Measurements from ENCODE around the gene RGMB. TPM values are rescaled to one million over a fixed set of nuclear protein-coding genes. Genes with fewer than 3 reads are reported as not detected.
"Not testable (repeated sequence)": the region's sequence is repeated elsewhere in the genome, so short reads cannot be mapped to it uniquely, and the experiment has no call there.

The RGMB gene
- total RNA-seq, 1 experiment from 2014 or later, result 16.4 TPM

DNA sequence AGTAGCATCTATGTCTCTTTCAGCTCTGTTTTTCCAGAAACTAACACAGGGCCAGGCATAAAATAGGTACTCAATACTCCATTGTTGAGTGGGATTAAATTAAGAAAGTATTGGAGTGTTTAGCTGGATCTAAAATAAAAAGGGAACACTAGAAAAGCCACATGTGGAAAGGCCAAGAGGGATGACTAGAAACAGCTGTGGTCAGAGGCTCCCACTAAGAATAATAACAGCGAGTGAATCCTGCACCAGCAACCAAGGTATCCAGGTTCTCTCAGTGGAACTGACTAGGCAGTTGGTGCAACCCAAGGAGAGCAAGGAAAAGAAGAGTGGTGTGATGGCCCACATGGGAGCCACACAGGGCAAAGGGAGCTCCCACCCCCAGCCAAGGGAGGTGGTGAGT, 31.5 kb upstream of the RGMB start:
- Histone ChIP-seq H3K36me3 (ENCODE audit: insufficient read depth, low read length, poor library complexity, severe bottlenecking) (no peaks in the 10 kb centered on the region), H3K27me3 (replicated peaks; ENCODE audit: insufficient read depth, low read depth, low read length, poor library complexity) (peaks cover 40% of the 10 kb centered on the region), H3K27ac (ENCODE audit: low read depth, low read length, poor library complexity, severe bottlenecking) (no peak overlapping the region), H3K4me3 (ENCODE audit: low read depth, low read length, poor library complexity, severe bottlenecking) (no peak overlapping the region), H3K4me1 (ENCODE audit: insufficient read depth, low read length, poor library complexity, severe bottlenecking) (no peaks in the 10 kb centered on the region), H3K9me3 (ENCODE audit: low read depth, low read length, poor library complexity, severe bottlenecking) (no peaks in the 10 kb centered on the region)
- POLR2A ChIA-PET (ENCODE audit: low non-redundant PET), result no interaction called here
- intact Hi-C loops (cut with micrococcal nuclease; ENCODE audit: unreplicated experiment), result no loop called here
- DNase-seq (ENCODE audit: low spot score), result no peak
- BruUV-seq (replicated peaks), result no TSS peak
- TF ChIP-seq, protein P1, sequence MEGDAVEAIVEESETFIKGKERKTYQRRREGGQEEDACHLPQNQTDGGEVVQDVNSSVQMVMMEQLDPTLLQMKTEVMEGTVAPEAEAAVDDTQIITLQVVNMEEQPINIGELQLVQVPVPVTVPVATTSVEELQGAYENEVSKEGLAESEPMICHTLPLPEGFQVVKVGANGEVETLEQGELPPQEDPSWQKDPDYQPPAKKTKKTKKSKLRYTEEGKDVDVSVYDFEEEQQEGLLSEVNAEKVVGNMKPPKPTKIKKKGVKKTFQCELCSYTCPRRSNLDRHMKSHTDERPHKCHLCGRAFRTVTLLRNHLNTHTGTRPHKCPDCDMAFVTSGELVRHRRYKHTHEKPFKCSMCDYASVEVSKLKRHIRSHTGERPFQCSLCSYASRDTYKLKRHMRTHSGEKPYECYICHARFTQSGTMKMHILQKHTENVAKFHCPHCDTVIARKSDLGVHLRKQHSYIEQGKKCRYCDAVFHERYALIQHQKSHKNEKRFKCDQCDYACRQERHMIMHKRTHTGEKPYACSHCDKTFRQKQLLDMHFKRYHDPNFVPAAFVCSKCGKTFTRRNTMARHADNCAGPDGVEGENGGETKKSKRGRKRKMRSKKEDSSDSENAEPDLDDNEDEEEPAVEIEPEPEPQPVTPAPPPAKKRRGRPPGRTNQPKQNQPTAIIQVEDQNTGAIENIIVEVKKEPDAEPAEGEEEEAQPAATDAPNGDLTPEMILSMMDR (conservative IDR thresholded peaks at IDR 0.05; ENCODE audit: low read depth, low read length), result no peak
- TF ChIP-seq EZH2 (IDR thresholded peaks at IDR 0.05; ENCODE audit: borderline replicate concordance, low read depth, low read length, poor library complexity, severe bottlenecking), result no peak
- CTCF ChIA-PET, result no interaction called here

DNA sequence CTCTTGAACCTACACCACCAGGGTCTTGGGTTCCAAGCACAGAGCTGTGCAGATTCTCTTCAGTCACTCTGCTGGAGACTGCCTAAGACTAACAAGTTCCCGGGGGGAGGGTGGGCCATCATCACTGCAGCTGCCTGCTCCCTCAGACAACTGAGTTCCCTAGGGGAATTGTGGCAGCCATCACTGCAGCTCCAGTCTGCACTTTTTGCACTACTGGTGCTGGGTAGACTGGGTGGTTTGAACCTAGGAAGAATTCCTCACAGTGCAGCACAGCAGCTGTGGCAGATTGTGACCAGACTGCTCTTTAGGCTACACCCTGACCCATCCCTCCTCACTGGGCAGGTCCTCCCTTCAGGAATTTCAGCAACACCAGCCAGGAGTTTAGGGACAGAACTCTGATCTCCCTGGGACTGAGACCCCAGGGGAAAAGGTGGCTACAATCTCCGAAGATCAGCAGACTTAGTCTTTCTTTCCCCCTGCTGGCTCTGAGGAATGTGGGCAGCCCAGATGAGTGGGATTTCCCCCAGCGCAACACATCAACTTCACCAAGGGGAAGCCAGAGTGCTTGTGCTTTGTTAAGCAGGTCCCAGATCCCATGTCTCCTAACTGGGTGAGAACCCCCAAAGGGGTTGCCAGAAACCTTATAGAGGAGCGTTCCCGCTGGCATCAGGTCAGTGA, 30.9 kb upstream of the RGMB start:
- BruUV-seq (replicated peaks), result no TSS peak
- H3K9me3 ChIP-seq (ENCODE audit: low read depth, low read length, poor library complexity, severe bottlenecking), result no peaks in the 10 kb centered on the region
- no peak overlapping the region for H3K4me3 ChIP-seq (ENCODE audit: low read depth, low read length, poor library complexity, severe bottlenecking)
- H3K4me1 ChIP-seq (ENCODE audit: insufficient read depth, low read length, poor library complexity, severe bottlenecking), result no peaks in the 10 kb centered on the region
- POLR2A ChIA-PET (ENCODE audit: low non-redundant PET), result no interaction called here
- DNase-seq (ENCODE audit: low spot score), result peak; percentile 12
- CTCF ChIA-PET, result no interaction called here
- intact Hi-C loops (cut with micrococcal nuclease; ENCODE audit: unreplicated experiment), result no loop called here
- no peaks in the 10 kb centered on the region for H3K36me3 ChIP-seq (ENCODE audit: insufficient read depth, low read length, poor library complexity, severe bottlenecking)
- TF ChIP-seq, protein P1 (conservative IDR thresholded peaks at IDR 0.05; ENCODE audit: low read depth, low read length), result no peak
- no peak overlapping the region for H3K27ac ChIP-seq (ENCODE audit: low read depth, low read length, poor library complexity, severe bottlenecking)
- peaks cover 40% of the 10 kb centered on the region for H3K27me3 ChIP-seq (replicated peaks; ENCODE audit: insufficient read depth, low read depth, low read length, poor library complexity)

DNA sequence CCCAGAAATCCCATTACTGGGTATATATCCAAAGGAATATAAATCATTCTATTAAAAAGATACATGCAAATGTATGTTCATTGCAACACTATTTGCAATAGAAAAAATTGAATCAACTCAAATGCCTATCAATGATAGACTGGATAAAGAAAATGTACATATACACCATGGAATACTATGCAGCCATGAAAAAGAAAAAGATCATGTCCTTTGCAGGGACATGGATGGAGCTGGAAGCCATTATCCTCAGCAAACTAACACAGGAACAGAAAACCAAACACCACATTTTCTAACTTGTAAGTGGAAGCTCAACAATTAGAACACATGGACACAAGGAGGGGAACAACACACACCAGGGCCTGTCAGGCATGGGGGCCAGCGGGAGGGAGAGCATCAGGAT, 25.2 kb upstream of the RGMB start:
- H3K27ac ChIP-seq (ENCODE audit: low read depth, low read length, poor library complexity, severe bottlenecking); H3K9me3 ChIP-seq (ENCODE audit: low read depth, low read length, poor library complexity, severe bottlenecking); H3K4me1 ChIP-seq (ENCODE audit: insufficient read depth, low read length, poor library complexity, severe bottlenecking); DNase-seq (ENCODE audit: low spot score); POLR2A ChIA-PET (ENCODE audit: low non-redundant PET); intact Hi-C loops (cut with micrococcal nuclease; ENCODE audit: unreplicated experiment); CTCF ChIA-PET; BruUV-seq (replicated peaks); H3K27me3 ChIP-seq (replicated peaks; ENCODE audit: insufficient read depth, low read depth, low read length, poor library complexity); H3K4me3 ChIP-seq (ENCODE audit: low read depth, low read length, poor library complexity, severe bottlenecking); H3K36me3 ChIP-seq (ENCODE audit: insufficient read depth, low read length, poor library complexity, severe bottlenecking): not testable (repeated sequence)

DNA sequence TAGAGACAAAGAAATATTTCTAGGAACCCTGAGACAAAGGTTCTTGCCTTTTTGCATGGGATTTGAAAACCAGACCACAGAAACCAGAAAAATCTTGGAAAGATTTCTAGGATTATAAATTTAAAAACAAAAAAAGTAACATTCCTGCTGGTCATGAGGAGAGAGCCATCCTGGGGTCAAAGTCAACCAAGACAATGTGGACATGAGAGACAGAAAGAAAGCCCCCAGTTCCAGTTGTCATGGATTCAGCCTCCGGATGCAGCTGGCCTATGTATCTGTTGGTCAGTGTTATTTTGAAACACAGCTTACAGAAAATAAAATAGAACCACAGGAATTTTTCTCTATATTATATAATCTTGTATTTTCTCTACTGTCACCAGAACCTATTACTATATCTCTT, 24.4 kb upstream of the RGMB start:
- no peaks in the 10 kb centered on the region for H3K36me3 ChIP-seq (ENCODE audit: insufficient read depth, low read length, poor library complexity, severe bottlenecking)
- no peak overlapping the region for H3K27ac ChIP-seq (ENCODE audit: low read depth, low read length, poor library complexity, severe bottlenecking)
- intact Hi-C loops (cut with micrococcal nuclease; ENCODE audit: unreplicated experiment), result no loop called here
- H3K9me3 ChIP-seq (ENCODE audit: low read depth, low read length, poor library complexity, severe bottlenecking), result no peaks in the 10 kb centered on the region
- no peaks in the 10 kb centered on the region for H3K4me1 ChIP-seq (ENCODE audit: insufficient read depth, low read length, poor library complexity, severe bottlenecking)
- POLR2A ChIA-PET (ENCODE audit: low non-redundant PET), result no interaction called here
- H3K4me3 ChIP-seq (ENCODE audit: low read depth, low read length, poor library complexity, severe bottlenecking), result no peak overlapping the region
- no TSS peak for BruUV-seq (replicated peaks)
- no peak for TF ChIP-seq EZH2 (IDR thresholded peaks at IDR 0.05; ENCODE audit: borderline replicate concordance, low read depth, low read length, poor library complexity, severe bottlenecking)
- TF ChIP-seq, protein P1 (conservative IDR thresholded peaks at IDR 0.05; ENCODE audit: low read depth, low read length), result no peak
- CTCF ChIA-PET, result no interaction called here
- H3K27me3 ChIP-seq (replicated peaks; ENCODE audit: insufficient read depth, low read depth, low read length, poor library complexity), result no peaks in the 10 kb centered on the region
- DNase-seq (ENCODE audit: low spot score), result no peak

Measured in A673 (cell line).